GM12874 (cell line): ENCODE measurements around the gene VSTM2L.

Experiments
- CTCF ChIP-seq: IDR thresholded peaks from 2 replicates; pipeline ENCODE4 v1.5.1; 2011; ENCODE audit warnings: low read depth, mild to moderate bottlenecking, control low read depth, low read length, moderate library complexity; ENCODE audit not compliant: insufficient read depth

Gene VSTM2L

DNA sequence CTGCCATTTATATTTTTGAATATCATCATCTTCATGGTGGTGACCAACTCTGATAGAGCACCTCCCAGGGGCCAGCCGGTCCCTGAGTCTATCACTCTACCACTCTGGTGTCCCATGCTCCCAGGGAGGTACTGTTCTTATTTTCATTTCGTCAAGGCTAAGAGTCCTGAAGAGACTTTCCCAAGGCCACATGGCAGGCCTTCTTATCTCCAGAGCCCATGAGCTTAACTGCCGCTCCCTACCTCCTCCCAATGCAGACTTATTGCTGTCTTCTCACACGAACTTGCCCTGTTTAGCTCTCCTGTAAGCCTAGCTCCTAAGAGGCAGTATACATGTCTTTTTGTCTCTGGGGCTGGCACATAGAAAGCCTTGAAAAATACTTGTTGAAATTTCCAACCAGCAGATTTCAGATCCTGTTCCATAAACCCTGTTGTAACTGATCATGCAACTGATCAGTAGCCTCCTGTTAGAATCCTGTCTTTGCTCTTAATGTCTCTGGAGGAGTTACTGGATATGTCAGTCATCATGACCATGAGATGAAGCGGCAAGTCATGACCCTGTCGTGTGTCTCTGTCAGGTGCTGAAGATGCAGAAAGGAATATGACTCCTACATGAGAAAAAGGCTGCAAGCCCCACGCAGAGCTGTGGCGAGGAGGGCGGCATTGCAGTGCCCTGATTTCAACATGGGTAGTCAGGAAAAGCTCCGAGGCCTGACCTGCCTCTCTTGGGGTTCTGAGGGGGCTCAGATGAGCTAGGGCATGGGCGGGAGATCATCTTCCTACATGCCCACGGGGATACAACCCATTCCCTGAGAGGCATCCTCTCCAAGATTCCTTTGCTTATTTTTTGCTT lies 70.4 kb downstream of the VSTM2L start:
- no peak for TF ChIP-seq CTCF

DNA sequence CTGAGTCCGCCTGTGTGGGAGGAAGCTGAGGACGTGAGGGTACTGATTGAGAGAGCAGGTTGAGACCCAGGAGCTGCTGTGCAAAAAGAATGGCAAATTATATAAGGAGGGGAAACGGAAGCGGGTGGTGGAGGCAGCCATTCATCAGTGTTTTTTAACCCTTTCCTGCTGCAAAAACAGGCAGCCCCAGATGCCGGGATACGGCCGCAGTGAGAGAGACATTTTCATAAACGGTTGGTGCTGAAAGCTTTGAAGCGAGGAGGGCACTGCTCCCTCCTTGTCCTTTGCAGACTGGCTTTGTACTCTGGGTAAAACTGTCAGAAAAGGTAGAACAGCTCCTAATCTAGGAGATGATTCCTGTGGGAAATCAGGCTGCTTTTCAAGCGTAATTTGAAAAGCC lies 74.0 kb downstream of the VSTM2L start:
- TF ChIP-seq CTCF, result no peak

DNA sequence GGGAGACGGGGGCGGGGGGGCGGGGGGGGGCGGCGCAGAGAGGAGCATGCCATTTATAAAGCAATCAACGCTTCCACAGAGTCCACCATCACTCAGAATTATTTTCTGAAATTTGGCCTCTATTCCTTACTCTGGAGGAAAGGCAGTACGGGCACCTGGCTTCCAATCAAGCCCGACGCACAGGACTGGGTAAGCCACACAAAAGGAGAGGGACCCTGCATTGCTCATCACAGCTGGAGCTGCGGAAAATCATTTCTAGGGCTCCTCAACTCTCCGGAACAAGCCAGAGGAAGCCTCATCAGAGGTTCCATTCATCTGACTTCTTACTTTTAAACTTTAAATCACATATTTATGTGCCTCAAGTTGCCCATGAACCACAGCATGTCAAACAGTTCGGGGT lies 74.4 kb downstream of the VSTM2L start:
- no peak for TF ChIP-seq CTCF

DNA sequence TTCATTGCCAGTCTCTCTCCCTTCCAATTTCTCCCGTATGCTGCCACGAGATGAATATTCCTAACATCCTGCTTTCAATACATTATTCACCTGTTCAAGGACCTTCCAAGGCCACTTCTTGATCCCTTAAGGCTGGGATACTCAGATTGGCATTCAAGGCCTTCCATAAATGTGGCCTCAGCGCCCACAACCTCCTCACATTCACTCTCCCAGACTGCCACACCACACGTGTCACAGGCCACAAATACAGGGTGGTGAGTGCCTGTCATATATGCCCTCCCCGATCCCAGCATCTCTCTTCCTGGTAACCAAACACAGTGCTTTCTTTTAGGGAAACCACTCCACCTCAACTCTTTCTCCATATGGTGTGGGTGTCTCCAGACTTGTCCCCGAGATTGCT lies 74.9 kb downstream of the VSTM2L start:
- no peak for TF ChIP-seq CTCF

DNA sequence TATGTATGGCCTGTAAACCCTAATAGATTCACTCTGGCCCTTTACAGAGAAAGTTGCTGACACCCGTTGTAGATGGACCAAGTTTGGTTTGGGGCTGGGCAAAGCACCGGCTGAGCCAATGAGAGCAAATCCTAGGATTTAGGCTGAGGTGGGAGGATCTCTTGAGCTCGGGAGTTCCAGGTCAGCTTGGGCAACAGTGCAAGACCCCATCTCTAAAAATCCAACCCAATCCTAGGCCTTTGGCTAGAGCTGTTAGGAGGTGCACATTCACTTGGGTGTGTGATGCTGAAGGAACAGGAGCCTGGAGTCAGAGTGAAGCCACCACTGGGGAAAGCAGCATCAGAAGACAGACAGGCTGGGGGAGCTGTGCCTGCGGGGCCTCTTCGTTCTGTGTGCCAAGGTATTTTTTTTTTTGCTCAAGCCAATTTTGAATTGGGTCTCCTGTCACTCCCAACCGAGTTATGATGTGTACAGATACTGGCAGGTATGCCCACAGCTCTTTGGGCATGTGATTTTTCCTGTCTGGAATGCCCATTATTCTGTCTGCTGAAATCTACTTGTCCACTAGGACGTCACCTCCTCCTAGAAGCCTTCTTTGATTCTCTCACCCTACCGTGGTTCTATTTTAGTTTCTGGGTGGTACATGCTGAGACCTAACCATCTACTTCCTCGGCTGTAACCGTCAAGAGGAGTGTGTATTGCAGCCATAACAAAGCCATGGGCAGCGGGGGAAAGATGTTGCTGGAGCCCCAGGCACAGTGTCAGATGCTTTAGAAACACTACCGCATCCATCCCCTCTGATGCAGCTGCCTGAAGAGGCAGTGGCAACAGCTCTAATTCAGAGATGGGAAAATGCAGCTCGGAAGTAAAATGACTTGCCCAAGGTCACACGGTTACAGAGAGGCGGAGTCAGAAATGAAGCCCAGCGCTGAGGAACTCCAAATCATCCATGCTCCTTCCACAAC lies 76.4 kb downstream of the VSTM2L start:
- no peak for TF ChIP-seq CTCF

DNA sequence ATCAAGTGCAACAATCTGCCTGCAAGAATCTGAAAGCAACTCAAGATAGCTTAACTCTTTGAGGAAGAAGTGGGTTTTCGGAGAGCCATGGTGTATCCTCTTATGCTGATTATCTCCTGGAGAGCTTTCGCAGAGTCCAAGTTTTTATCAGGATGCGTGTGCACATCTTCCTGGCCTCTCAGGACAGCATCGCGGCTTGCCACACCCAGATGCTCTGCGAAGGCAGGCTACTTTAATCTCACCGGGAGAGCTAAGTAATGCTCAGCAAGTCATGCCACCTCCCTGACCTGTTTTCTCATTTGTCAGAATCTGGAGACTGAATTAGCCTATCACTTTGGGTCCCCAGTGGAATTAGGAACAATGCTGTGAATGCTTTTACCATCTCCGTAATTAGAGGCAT lies 77.5 kb downstream of the VSTM2L start:
- no peak for TF ChIP-seq CTCF

- no peak for TF ChIP-seq CTCF
These were observed 77.9 kb downstream of the VSTM2L start for GRCh38 chr20:37980876-37981275.
